Endothelial cell of umbilical vein (primary cell): ENCODE results near the gene MESP2. TPM values are rescaled to one million over a fixed set of nuclear protein-coding genes. Genes with fewer than 3 reads are reported as not detected.

Experiments used
- BruUV-seq: library from RNA; stranded (reverse); fragments of 400-500 nt; replicated peaks from 2 replicates; lab custom pipeline; 2021; lab: Mats Ljungman, UMichigan
- CTCF ChIA-PET: fragments of 300-600, 350-600 bp; sonication (Branson Sonifier 250); formaldehyde crosslinking; loops from one replicate; lab custom pipeline; 2021; ENCODE audit warnings: antibody characterized with exemption, inconsistent platforms; lab: Charles Lee
- POLR2A ChIA-PET: fragments of 300-600, 350-600 bp; sonication (Branson Sonifier 250); formaldehyde crosslinking; loops from one replicate; lab custom pipeline; 2021; ENCODE audit warnings: antibody characterized with exemption, inconsistent platforms; lab: Charles Lee
- DNase-seq: peaks from one replicate; pipeline ENCODE4 v3.0.0-alpha.2; 2011; ENCODE audit warnings: low read depth, low spot score
- FAIRE-seq: peaks from 2 replicates; lab custom pipeline; 2011; peaks lifted over from hg19 to GRCh38; lab: Jason Lieb, UNC
- H2AFZ ChIP-seq: 2 replicates; pipeline ENCODE4 v1.6.0; 2012; ENCODE audit warnings: low read depth, low read length, control low read depth, inconsistent platforms
- H3K27ac ChIP-seq: 2 replicates; pipeline ENCODE4 v1.5.1; 2011; ENCODE audit warnings: low read depth, mild to moderate bottlenecking, control low read depth, low read length, moderate library complexity; ENCODE audit not compliant: insufficient read depth
- H3K27me3 ChIP-seq, 2 experiments: 2 replicates each; pipeline versions ENCODE4 v1.6.0 to v1.6.1; 2011; ENCODE audit warnings: low read length in 2 of 2, mixed read lengths in 1 of 2; ENCODE audit not compliant: control insufficient read depth in 2 of 2, insufficient read depth in 2 of 2
- H3K36me3 ChIP-seq, 2 experiments: 2 replicates in 1 of 2; 3 replicates in 1 of 2; pipeline ENCODE4 v1.5.1; 2011; ENCODE audit warnings: low read length in 2 of 2, mild to moderate bottlenecking in 1 of 2, moderate library complexity in 1 of 2; ENCODE audit not compliant: control insufficient read depth in 2 of 2, insufficient read depth in 2 of 2; ENCODE audit errors: extremely low read depth in 1 of 2
- H3K4me1 ChIP-seq: 3 replicates; pipeline ENCODE4 v1.5.1; 2011; ENCODE audit warnings: mild to moderate bottlenecking, low read length; ENCODE audit not compliant: control insufficient read depth, insufficient read depth; ENCODE audit errors: extremely low read depth
- H3K4me2 ChIP-seq: 2 replicates; pipeline ENCODE4 v1.6.1; 2011; ENCODE audit warnings: low read length, control low read depth, mixed read lengths; ENCODE audit not compliant: insufficient read depth
- H3K4me3 ChIP-seq, 3 experiments: fragments of 200-600 bp in 1 of 3; sonication (generic), shearing (Covaris generic) in 1 of 3; replicated peaks in 1 of 3; 2 replicates each; pipeline ENCODE4 v1.5.1; 2011 to 2016; ENCODE audit warnings: control low read depth in 3 of 3, low read length in 3 of 3, mild to moderate bottlenecking in 2 of 3, inconsistent platforms in 1 of 3, low read depth in 1 of 3, moderate library complexity in 1 of 3; ENCODE audit not compliant: insufficient read depth in 1 of 3
- H3K79me2 ChIP-seq: 2 replicates; pipeline ENCODE4 v1.6.0; 2012; ENCODE audit warnings: low read length, inconsistent platforms; ENCODE audit not compliant: control insufficient read depth, insufficient read depth
- H3K9ac ChIP-seq: replicated peaks from 2 replicates; pipeline ENCODE3; 2011; ENCODE audit warnings: low read length, control low read depth; ENCODE audit not compliant: insufficient read depth; ENCODE audit errors: extremely low read depth
- H3K9me1 ChIP-seq: replicated peaks from 3 replicates; pipeline ENCODE4 v1.6.0; 2011; ENCODE audit warnings: mild to moderate bottlenecking, low read length; ENCODE audit not compliant: control insufficient read depth, insufficient read depth; ENCODE audit errors: extremely low read depth
- H3K9me3 ChIP-seq: replicated peaks from 2 replicates; pipeline ENCODE4 v1.5.1; 2012; ENCODE audit warnings: low read length, inconsistent platforms; ENCODE audit not compliant: control insufficient read depth, insufficient read depth
- H4K20me1 ChIP-seq: replicated peaks from 2 replicates; pipeline ENCODE3; 2011; ENCODE audit warnings: mild to moderate bottlenecking, low read length; ENCODE audit not compliant: control insufficient read depth, insufficient read depth; ENCODE audit errors: extremely low read depth
- CTCF ChIP-seq, 2 donors: IDR thresholded peaks; 1 replicate in 1 of 2; 2 replicates in 1 of 2; pipeline ENCODE4 v1.5.1; 2011; ENCODE audit warnings: low read length in 2 of 2, mild to moderate bottlenecking in 2 of 2, moderate library complexity in 2 of 2, control low read depth in 1 of 2, inconsistent platforms in 1 of 2, low read depth in 1 of 2; ENCODE audit not compliant: insufficient read depth in 1 of 2; ENCODE audit errors: extremely low read depth in 1 of 2
- EZH2 ChIP-seq: IDR thresholded peaks from 2 replicates; pipeline ENCODE4 v1.6.1; 2012; ENCODE audit warnings: borderline replicate concordance, low read depth, mild to moderate bottlenecking, moderate library complexity, low read length, inconsistent platforms; ENCODE audit not compliant: severe bottlenecking
- FOS ChIP-seq: IDR thresholded peaks from 2 replicates; pipeline ENCODE4 v1.6.1; 2011; ENCODE audit warnings: mild to moderate bottlenecking, low read length, moderate library complexity, borderline replicate concordance; ENCODE audit not compliant: insufficient read depth
- GATA2 ChIP-seq: IDR thresholded peaks from 2 replicates; pipeline ENCODE4 v1.7.0; 2011; ENCODE audit warnings: low read depth, mild to moderate bottlenecking, moderate library complexity, mixed read lengths, low read length; ENCODE audit not compliant: insufficient read length, insufficient read depth
- JUN ChIP-seq: IDR thresholded peaks from 2 replicates; pipeline ENCODE4 v1.6.1; 2011; ENCODE audit warnings: borderline replicate concordance, low read depth; ENCODE audit not compliant: insufficient read length, insufficient read depth
- MAX ChIP-seq: IDR thresholded peaks from 2 replicates; pipeline ENCODE4 v1.6.1; 2011; ENCODE audit not compliant: insufficient read depth, insufficient read length
- MYC ChIP-seq: IDR thresholded peaks from one replicate; pipeline ENCODE4 v1.6.1; 2011; ENCODE audit warnings: mild to moderate bottlenecking, low read depth, low read length
- POLR2A ChIP-seq: IDR thresholded peaks from 2 replicates; pipeline ENCODE4 v1.6.1; 2012; ENCODE audit warnings: low read depth, mild to moderate bottlenecking, control low read depth, low read length
- POLR2AphosphoS5 ChIP-seq: IDR thresholded peaks from 2 replicates; pipeline ENCODE4 v1.6.1; 2012; ENCODE audit warnings: low read depth, mild to moderate bottlenecking, control low read depth, low read length, moderate library complexity; ENCODE audit not compliant: insufficient read depth
- dilution Hi-C: fragments of 300-500 bp; cut with MboI; formaldehyde crosslinking; loops from one replicate; pipeline ENCODE4 v1.15.0; 2019; ENCODE audit warnings: low sequenced_read_pairs; ENCODE audit not compliant: extremely low pct_ligation_motif_present
- intact Hi-C: fragments of 100-400 bp; cut with micrococcal nuclease; formaldehyde crosslinking; loops from one replicate; pipeline ENCODE4 v1.10.0; 2022
- polyA plus RNA-seq, 4 experiments: library from polyadenylated mRNA; depleted of rRNA in 3 of 4; stranded (reverse) in 3 of 4; unstranded in 1 of 4; fragments of >200 nt; gene quantifications; 2 replicates each; pipeline versions ENCODE4 v1.2.1 to v1.2.3, GENCODE V29; 2011 to 2012; ENCODE audit warnings: missing spikeins in 1 of 4
- total RNA-seq: library from RNA; stranded (reverse); gene quantifications from 2 replicates; pipeline ENCODE4 v1.2.3, GENCODE V29; 2021

MESP2 gene
- total and polyA plus RNA-seq, 2 donors (not counting 3 experiments of a cell fraction or from before 2014, with no cell fraction given), result 0.42 to 0.43 TPM

GRCh38 chr15:89810837-89811236 is 34.7 kb downstream of the MESP2 start:
- Histone ChIP-seq H3K27me3 (no peaks in the 10 kb centered on the region), H3K9ac (no peak overlapping the region), H3K4me2 (no peak overlapping the region), H4K20me1 (no peaks in the 10 kb centered on the region), H3K79me2 (peaks cover 80% of the 10 kb centered on the region), H3K9me3 (no peaks in the 10 kb centered on the region), H3K4me1 (peaks cover 36% of the 10 kb centered on the region), H3K36me3 (peaks cover 3 to 6% of the 10 kb centered on the region in 2 experiments), H2AFZ (no peak overlapping the region), H3K27ac (no peak overlapping the region), H3K9me1 (no peaks in the 10 kb centered on the region), H3K4me3 (no peak overlapping the region)
- intact Hi-C loops, result loop anchor here (1.0 kb wide), 1 partner anchor 9 kb away; no protein-coding TSS in a partner anchor
- no TSS peak for BruUV-seq
- no peak for DNase-seq
- POLR2A ChIA-PET, result no interaction called here
- CTCF ChIA-PET, result interaction anchor here (1.4 to 9.3 kb wide), 2 partner anchors 40 to 63 kb away, joined by 5 to 67 read pairs; no protein-coding TSS in a partner anchor
- dilution Hi-C loops, result no loop called here
- FAIRE-seq, result no peak
- no peak for TF ChIP-seq MYC
- TF ChIP-seq EZH2, result no peak
- TF ChIP-seq POLR2A, result no peak
- no peak for TF ChIP-seq JUN
- TF ChIP-seq CTCF (IDR thresholded peaks at IDR 0.05; ENCODE audit: extremely low read depth in 1 of 2, insufficient read depth in 1 of 2, low read depth in 1 of 2, low read length in 2 of 2), result no peak
- no peak for TF ChIP-seq GATA2
- TF ChIP-seq POLR2AphosphoS5, result no peak
- no peak for TF ChIP-seq MAX
- TF ChIP-seq FOS, result no peak
